HG03139 (cell line): Measurements from ENCODE around the gene TCTN3.
"Not testable (repeated sequence)": the region's sequence is repeated elsewhere in the genome, so short reads cannot be mapped to it uniquely, and the experiment has no call there.

Experiments used
- ATAC-seq: cut with Tn5 transposase; IDR thresholded peaks from one replicate; pipeline ENCODE4 v1.9.1; 2021; ENCODE audit not compliant: unreplicated experiment

TCTN3 gene

GRCh38 chr10:95693668-95694534 is at the start of gene TCTN3:
TSS of gene TCTN3 (minus strand) at chr10:95693927. CDS start at chr10:95693899, 28 bp downstream.
- ATAC-seq, result peak; percentile 99

- no peak for ATAC-seq
These were observed 49.3 kb upstream of the TCTN3 start for GRCh38 chr10:95742962-95743535.

- peak; percentile 12 for ATAC-seq
These were observed 48.8 kb upstream of the TCTN3 start for GRCh38 chr10:95742485-95742884.

- peak; percentile 78 for ATAC-seq
These were observed 48.2 kb upstream of the TCTN3 start for GRCh38 chr10:95741807-95742467.

- ATAC-seq, result no peak
These were observed 45.3 kb upstream of the TCTN3 start for GRCh38 chr10:95739056-95739455.

- not testable (repeated sequence) for ATAC-seq
These were observed 39.2 kb upstream of the TCTN3 start for GRCh38 chr10:95732907-95733306.

GRCh38 chr10:95730233-95730632 is 36.5 kb upstream of the TCTN3 start:
- no peak for ATAC-seq

- ATAC-seq, result no peak
These were observed 35.8 kb upstream of the TCTN3 start for GRCh38 chr10:95729323-95730055.

- ATAC-seq, result no peak
These were observed 34.8 kb upstream of the TCTN3 start for GRCh38 chr10:95728526-95728925.

- not testable (repeated sequence) for ATAC-seq
These were observed 28.8 kb upstream of the TCTN3 start for GRCh38 chr10:95722496-95722895.

GRCh38 chr10:95720745-95721144 is 27.0 kb upstream of the TCTN3 start:
- not testable (repeated sequence) for ATAC-seq

GRCh38 chr10:95716866-95717265 is 23.1 kb upstream of the TCTN3 start:
- no peak for ATAC-seq

- no peak for ATAC-seq
These were observed 22.7 kb upstream of the TCTN3 start for GRCh38 chr10:95716466-95716865.

- ATAC-seq, result no peak
These were observed 17.8 kb upstream of the TCTN3 start for GRCh38 chr10:95711492-95711891.

GRCh38 chr10:95706990-95707389 is 13.3 kb upstream of the TCTN3 start:
- no peak for ATAC-seq

GRCh38 chr10:95706573-95706972 is 12.8 kb upstream of the TCTN3 start:
- ATAC-seq, result no peak

- ATAC-seq, result no peak
These were observed 4.7 kb upstream of the TCTN3 start for GRCh38 chr10:95698415-95698814.

GRCh38 chr10:95697429-95697828 is 3.7 kb upstream of the TCTN3 start:
- no peak for ATAC-seq

GRCh38 chr10:95694665-95695064 is 938 bp upstream of the TCTN3 start:
- ATAC-seq, result no peak

- ATAC-seq, result no peak
These were observed 558 bp downstream of the TCTN3 start for GRCh38 chr10:95693071-95693667.

- ATAC-seq, result no peak
These were observed 2.4 kb downstream of the TCTN3 start for GRCh38 chr10:95691281-95691680.
